Keratinocyte (primary cell): ENCODE measurements around the gene IL27RA. TPM values are rescaled to one million over a fixed set of nuclear protein-coding genes. Genes with fewer than 3 reads are reported as not detected.
A peak's percentile ranks its signal among the peaks of the same experiment; 100 is the strongest.
"Not testable (repeated sequence)": the region's sequence is repeated elsewhere in the genome, so short reads cannot be mapped to it uniquely, and the experiment has no call there.

Source experiments
- DNase-seq: peaks from one replicate; pipeline ENCODE4 v3.0.0-alpha.2; 2011; ENCODE audit warnings: low read depth, missing footprints, low spot score
- FAIRE-seq: peaks from 2 replicates; lab custom pipeline; 2011; peaks lifted over from hg19 to GRCh38; lab: Jason Lieb, UNC
- H2AFZ ChIP-seq: 2 replicates; pipeline ENCODE4 v1.6.0; 2012; ENCODE audit warnings: low read length, control low read depth, inconsistent platforms; ENCODE audit not compliant: control insufficient read depth
- H3K27ac ChIP-seq: 2 replicates; pipeline ENCODE4 v1.5.1; 2011; ENCODE audit warnings: low read length; ENCODE audit not compliant: control insufficient read depth, insufficient read depth
- H3K27me3 ChIP-seq: 3 replicates; pipeline ENCODE4 v1.6.0; 2011; ENCODE audit warnings: low read length; ENCODE audit not compliant: control insufficient read depth, insufficient read depth; ENCODE audit errors: extremely low read depth
- H3K36me3 ChIP-seq, 2 experiments: 2 replicates in 1 of 2; 3 replicates in 1 of 2; pipeline ENCODE4 v1.5.1; 2011; ENCODE audit warnings: low read length in 2 of 2, mild to moderate bottlenecking in 1 of 2; ENCODE audit not compliant: control insufficient read depth in 2 of 2, insufficient read depth in 2 of 2; ENCODE audit errors: extremely low read depth in 1 of 2
- H3K4me1 ChIP-seq: 3 replicates; pipeline ENCODE4 v1.5.1; 2011; ENCODE audit warnings: low read length; ENCODE audit not compliant: control insufficient read depth, insufficient read depth; ENCODE audit errors: extremely low read depth
- H3K4me2 ChIP-seq: 3 replicates; pipeline ENCODE4 v1.6.0; 2011; ENCODE audit warnings: low read depth, low read length; ENCODE audit not compliant: control insufficient read depth, insufficient read depth; ENCODE audit errors: extremely low read depth
- H3K4me3 ChIP-seq, 3 experiments: fragments of 200-600 bp in 1 of 3; sonication (generic) in 1 of 3; 2 replicates in 2 of 3; 3 replicates in 1 of 3; pipeline ENCODE4 v1.5.1; 2011 to 2016; ENCODE audit warnings: low read length in 3 of 3, mild to moderate bottlenecking in 3 of 3, control low read depth in 2 of 3, inconsistent platforms in 1 of 3, low read depth in 1 of 3, mixed read lengths in 1 of 3, mixed run types in 1 of 3, moderate library complexity in 1 of 3; ENCODE audit not compliant: control insufficient read depth in 2 of 3, insufficient read depth in 2 of 3; ENCODE audit errors: extremely low read depth in 1 of 3
- H3K79me2 ChIP-seq: 2 replicates; pipeline ENCODE4 v1.6.0; 2012; ENCODE audit warnings: low read length; ENCODE audit not compliant: control insufficient read depth, insufficient read depth
- H3K9ac ChIP-seq: 3 replicates; pipeline ENCODE4 v1.6.0; 2011; ENCODE audit warnings: low read length; ENCODE audit not compliant: control insufficient read depth, insufficient read depth; ENCODE audit errors: extremely low read depth
- H3K9me1 ChIP-seq: 3 replicates; pipeline ENCODE4 v1.6.0; 2011; ENCODE audit warnings: low read length; ENCODE audit not compliant: control insufficient read depth, insufficient read depth; ENCODE audit errors: extremely low read depth
- H3K9me3 ChIP-seq: 2 replicates; pipeline ENCODE4 v1.5.1; 2012; ENCODE audit warnings: low read depth, low read length; ENCODE audit not compliant: control insufficient read depth
- H4K20me1 ChIP-seq: 3 replicates; pipeline ENCODE4 v1.6.0; 2011; ENCODE audit warnings: low read length; ENCODE audit not compliant: control insufficient read depth, insufficient read depth; ENCODE audit errors: extremely low read depth
- EZH2 ChIP-seq: IDR thresholded peaks from one replicate; pipeline ENCODE4 v1.6.1; 2012; ENCODE audit warnings: inconsistent platforms, mild to moderate bottlenecking, low read length, moderate library complexity
- dilution Hi-C: fragments of 300-500 bp; cut with MboI; formaldehyde crosslinking; loops from one replicate; pipeline ENCODE4 v1.7.0; 2020; ENCODE audit warnings: low sequenced_read_pairs; ENCODE audit not compliant: extremely low pct_ligation_motif_present
- polyA plus RNA-seq, 5 experiments: library from polyadenylated mRNA; depleted of rRNA in 3 of 5; stranded (reverse) in 3 of 5; stranded (forward) in 1 of 5; unstranded in 1 of 5; fragments of >200 nt; gene quantifications; 1 replicate in 1 of 5; 2 replicates in 3 of 5; 3 replicates in 1 of 5; pipeline versions ENCODE4 v1.2.1 to v1.2.3, GENCODE V29; 2011 to 2012; ENCODE audit warnings: missing spikeins in 2 of 5, low read depth in 1 of 5, low replicate concordance in 1 of 5
- TF ChIP-seq, protein P1 (sequence below), 3 experiments: IDR thresholded peaks in 1 of 3; conservative IDR thresholded peaks in 1 of 3; optimal IDR thresholded peaks in 1 of 3; 2 replicates in 2 of 3; 3 replicates in 1 of 3; pipeline versions ENCODE3 to v1.5.1; 2011; ENCODE audit warnings: low read length in 3 of 3, mild to moderate bottlenecking in 3 of 3, moderate library complexity in 2 of 3, control low read depth in 1 of 3, inconsistent platforms in 1 of 3; ENCODE audit not compliant: insufficient read depth in 2 of 3; ENCODE audit errors: extremely low read depth in 1 of 3

IL27RA gene
- polyA plus RNA-seq, 1 donor (not counting 4 experiments of a cell fraction or from before 2014, with no cell fraction given): 2.2 TPM

GRCh38 chr19:14030997-14031718 lies 404 bp upstream of the IL27RA start:
- H3K79me2 ChIP-seq: no peaks in the 10 kb centered on the region

GRCh38 chr19:14033946-14034345 lies 2.4 kb downstream of the IL27RA start:
- no peak for DNase-seq
- no peaks in the 10 kb centered on the region for H3K79me2 ChIP-seq

More at GRCh38 chr19:14030997-14031718, 404 bp upstream of the IL27RA start:
- dilution Hi-C loops: no loop called here
- no peaks in the 10 kb centered on the region for H4K20me1 ChIP-seq
- H3K9me1 ChIP-seq: no peaks in the 10 kb centered on the region
- FAIRE-seq (no peak), DNase-seq (no peak)
- H3K9me3 ChIP-seq: no peaks in the 10 kb centered on the region
- peak overlapping the region; percentile 87 for H3K4me2 ChIP-seq
- TF ChIP-seq EZH2: no peak
- TF ChIP-seq, protein P1, sequence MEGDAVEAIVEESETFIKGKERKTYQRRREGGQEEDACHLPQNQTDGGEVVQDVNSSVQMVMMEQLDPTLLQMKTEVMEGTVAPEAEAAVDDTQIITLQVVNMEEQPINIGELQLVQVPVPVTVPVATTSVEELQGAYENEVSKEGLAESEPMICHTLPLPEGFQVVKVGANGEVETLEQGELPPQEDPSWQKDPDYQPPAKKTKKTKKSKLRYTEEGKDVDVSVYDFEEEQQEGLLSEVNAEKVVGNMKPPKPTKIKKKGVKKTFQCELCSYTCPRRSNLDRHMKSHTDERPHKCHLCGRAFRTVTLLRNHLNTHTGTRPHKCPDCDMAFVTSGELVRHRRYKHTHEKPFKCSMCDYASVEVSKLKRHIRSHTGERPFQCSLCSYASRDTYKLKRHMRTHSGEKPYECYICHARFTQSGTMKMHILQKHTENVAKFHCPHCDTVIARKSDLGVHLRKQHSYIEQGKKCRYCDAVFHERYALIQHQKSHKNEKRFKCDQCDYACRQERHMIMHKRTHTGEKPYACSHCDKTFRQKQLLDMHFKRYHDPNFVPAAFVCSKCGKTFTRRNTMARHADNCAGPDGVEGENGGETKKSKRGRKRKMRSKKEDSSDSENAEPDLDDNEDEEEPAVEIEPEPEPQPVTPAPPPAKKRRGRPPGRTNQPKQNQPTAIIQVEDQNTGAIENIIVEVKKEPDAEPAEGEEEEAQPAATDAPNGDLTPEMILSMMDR (optimal IDR thresholded peaks at IDR 0.05 in 1 of 3, IDR thresholded peaks at IDR 0.05 in 1 of 3, conservative IDR thresholded peaks at IDR 0.05 in 1 of 3; ENCODE audit: extremely low read depth in 1 of 3, insufficient read depth in 2 of 3, low read length in 3 of 3): no peak
- H3K4me3 ChIP-seq: peak overlapping the region in 2 of 3 experiments; percentile 61 to 74
- peak overlapping the region; percentile 87 for H2AFZ ChIP-seq
- H3K9ac ChIP-seq: no peak overlapping the region
- no peaks in the 10 kb centered on the region for H3K4me1 ChIP-seq
- no peaks in the 10 kb centered on the region for H3K27me3 ChIP-seq
- H3K27ac ChIP-seq: no peak overlapping the region
- no peaks in the 10 kb centered on the region for H3K36me3 ChIP-seq

DNA sequence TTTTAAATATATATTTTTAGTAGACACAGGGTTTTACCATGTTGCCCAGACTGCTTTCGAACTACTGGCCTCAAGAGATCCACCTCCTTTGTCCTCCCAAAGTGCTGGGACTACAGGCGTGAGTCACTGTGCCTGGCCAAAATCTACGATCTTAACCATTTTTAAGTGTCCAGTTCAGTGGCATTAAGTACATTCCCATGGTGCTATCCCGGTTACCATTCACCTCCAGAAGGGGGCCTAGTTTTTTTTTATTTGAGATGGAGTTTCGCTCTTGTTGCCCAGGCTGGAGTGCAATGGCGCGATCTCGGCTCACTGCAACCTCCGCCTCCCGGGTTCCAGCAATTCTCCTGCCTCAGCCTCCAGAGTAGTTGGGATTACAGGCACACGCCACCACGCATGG lies 3.6 kb downstream of the IL27RA start:
- dilution Hi-C loops: not testable (repeated sequence)

More at GRCh38 chr19:14033946-14034345, 2.4 kb downstream of the IL27RA start:
- no peaks in the 10 kb centered on the region for H3K9me3 ChIP-seq
- no peak overlapping the region for H3K4me3 ChIP-seq
- no peaks in the 10 kb centered on the region for H3K27me3 ChIP-seq
- no peak for FAIRE-seq
- no peak overlapping the region for H3K9ac ChIP-seq
- TF ChIP-seq, protein P1 (optimal IDR thresholded peaks at IDR 0.05 in 1 of 3, IDR thresholded peaks at IDR 0.05 in 1 of 3, conservative IDR thresholded peaks at IDR 0.05 in 1 of 3; ENCODE audit: extremely low read depth in 1 of 3, insufficient read depth in 2 of 3, low read length in 3 of 3): no peak
- no peaks in the 10 kb centered on the region for H4K20me1 ChIP-seq
- H2AFZ ChIP-seq: no peak overlapping the region
- no peaks in the 10 kb centered on the region for H3K4me1 ChIP-seq
- H3K36me3 ChIP-seq: no peaks in the 10 kb centered on the region
- dilution Hi-C loops: no loop called here
- H3K4me2 ChIP-seq: no peak overlapping the region
- H3K27ac ChIP-seq: no peak overlapping the region
- H3K9me1 ChIP-seq: no peaks in the 10 kb centered on the region

More for the DNA sequence above, 3.6 kb downstream of the IL27RA start:
- not testable (repeated sequence) for H3K4me1 ChIP-seq, H3K4me3 ChIP-seq, H4K20me1 ChIP-seq, H3K27me3 ChIP-seq, H3K9ac ChIP-seq, FAIRE-seq, H2AFZ ChIP-seq, H3K27ac ChIP-seq, H3K36me3 ChIP-seq, H3K9me3 ChIP-seq, H3K79me2 ChIP-seq, DNase-seq, H3K4me2 ChIP-seq, H3K9me1 ChIP-seq
